ENCODE results near the gene ACOT9. TPM values are rescaled to one million over a fixed set of nuclear protein-coding genes. Genes with fewer than 3 reads are reported as not detected.

Gene ACOT9
- total and polyA plus RNA-seq, 10 of the 15 experiments (the other 5 are each of a cell fraction or from before 2014, with no cell fraction given) = 17.4 to 42.5 (median 23.3) TPM

DNA sequence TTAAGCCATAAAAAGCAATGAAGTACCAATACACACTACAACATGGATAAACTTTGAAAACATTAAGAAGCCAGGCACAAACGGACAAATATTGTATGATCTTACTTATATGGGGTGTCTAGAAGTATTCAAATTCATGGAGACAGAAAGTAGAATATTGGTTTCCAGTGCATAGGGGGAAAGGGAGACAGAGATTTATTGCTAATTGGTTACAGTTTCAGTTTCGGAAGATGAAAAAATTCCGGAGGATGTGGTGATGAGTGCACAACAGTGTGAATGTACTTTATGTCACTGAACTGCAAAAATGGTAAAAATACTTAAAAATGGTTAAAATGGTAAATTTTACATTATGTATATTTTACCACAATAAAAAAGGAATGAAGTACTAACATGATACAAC, 80.9 kb downstream of the ACOT9 start:
- H3K4me3 ChIP-seq = no peak overlapping the region
- 7% methylated on average over 3 of the region's 3 CpGs for WGBS (ENCODE audit: insufficient coverage, insufficient replicate concordance, low lambda C conversion rate, missing lambda C conversion rate)
- no peaks in the 10 kb centered on the region for H3K79me2 ChIP-seq (ENCODE audit: control insufficient read depth, insufficient read depth, low read length)
- in situ Hi-C loops (cut with MboI) = no loop called here
- TF ChIP-seq IKZF2 (IDR thresholded peaks at IDR 0.05) = peak; percentile 61 to 64
- TF ChIP-seq PKNOX1 (IDR thresholded peaks at IDR 0.05) = peak; percentile 85
- TF ChIP-seq EP300 (IDR thresholded peaks at IDR 0.05; ENCODE audit: borderline replicate concordance in 1 of 2, control insufficient read depth in 1 of 2, low read depth in 2 of 2, low read length in 2 of 2) = 0 out of 4 replicates have a peak, but pooled peaks of 1 of the 2 experiments have one; percentile 9
- TF ChIP-seq MEF2B (IDR thresholded peaks at IDR 0.05; ENCODE audit: partially characterized antibody, poor library complexity, severe bottlenecking) = no peak
- peak; percentile 53 for TF ChIP-seq PBX3 (IDR thresholded peaks at IDR 0.05; ENCODE audit: insufficient replicate concordance, low read depth, low read length)
- TF ChIP-seq, protein P1, sequence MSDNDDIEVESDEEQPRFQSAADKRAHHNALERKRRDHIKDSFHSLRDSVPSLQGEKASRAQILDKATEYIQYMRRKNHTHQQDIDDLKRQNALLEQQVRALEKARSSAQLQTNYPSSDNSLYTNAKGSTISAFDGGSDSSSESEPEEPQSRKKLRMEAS (IDR thresholded peaks at IDR 0.05; ENCODE audit: low read depth, low read length) = no peak
- TF ChIP-seq BCL11A (IDR thresholded peaks at IDR 0.05; ENCODE audit: low read depth, low read length) = peak; percentile 59; the same call in 1 of the 2 replicates
- peak; percentile 64 for TF ChIP-seq MTA2 (IDR thresholded peaks at IDR 0.05; ENCODE audit: low read depth)
- peak; percentile 65 for TF ChIP-seq RUNX3 (IDR thresholded peaks at IDR 0.05; ENCODE audit: low read length)
- 0 out of 2 replicates have a peak, but pooled peaks have one; percentile 13 for TF ChIP-seq ATF7 (IDR thresholded peaks at IDR 0.05; ENCODE audit: low read depth)
- 0 out of 2 replicates have a peak, but pooled peaks have one; percentile 31 for TF ChIP-seq DPF2 (IDR thresholded peaks at IDR 0.05)
- H3K27me3 ChIP-seq (replicated peaks in 1 of 2; ENCODE audit: control insufficient read depth in 2 of 2, insufficient read depth in 2 of 2, low read length in 1 of 2) = no peaks in the 10 kb centered on the region
- ChIA-PET CTCF (interaction anchor here (2.6 kb wide), 1 partner anchor 240 kb away, joined by 7 read pairs; no protein-coding TSS in a partner anchor), SMC1A (ENCODE audit: uncharacterized antibody, unreplicated experiment) (interaction anchor here (0.5 kb wide), 1 partner anchor 162 kb away, joined by 3 read pairs; no protein-coding TSS in a partner anchor), POLR2A (no interaction called here), RAD21 (ENCODE audit: unreplicated experiment) (no interaction called here)
- H2AFZ ChIP-seq (ENCODE audit: control insufficient read depth, low read depth, low read length) = no peak overlapping the region
- DNase-seq (ENCODE audit: low read depth, low spot score) = peak; percentile 42
- intact Hi-C loops (cut with micrococcal nuclease; ENCODE audit: unreplicated experiment) = loop anchor here (10.0 kb wide), 1 partner anchor 167 kb away; no protein-coding TSS in a partner anchor
- peaks cover 8% of the 10 kb centered on the region for H3K4me1 ChIP-seq (ENCODE audit: control insufficient read depth, insufficient read depth, low read length)
- H3K27ac ChIP-seq (ENCODE audit: control insufficient read depth, insufficient read depth) = 0 out of 2 replicates have a peak overlapping the region, but pooled peaks have one; percentile 25
- no peaks in the 10 kb centered on the region for H3K36me3 ChIP-seq (ENCODE audit: control insufficient read depth in 2 of 2, insufficient read depth in 2 of 2, low read length in 1 of 2)
- no peak for FAIRE-seq
- peak overlapping the region; percentile 15; the same call in 1 of the 2 replicates for H3K4me2 ChIP-seq (ENCODE audit: control insufficient read depth, insufficient read depth)
- no peaks in the 10 kb centered on the region; the same call in 2 of the 3 replicates for H3K9me3 ChIP-seq (replicated peaks; ENCODE audit: control insufficient read depth, insufficient read depth, low read length)
- ATAC-seq = peak; percentile 79
- no peaks in the 10 kb centered on the region for H4K20me1 ChIP-seq (ENCODE audit: control insufficient read depth, insufficient read depth)
- no peak overlapping the region for H3K9ac ChIP-seq (ENCODE audit: control insufficient read depth, insufficient read depth, low read length)
- no TSS peak for BruUV-seq (replicated peaks)

Measured in GM12878 (cell line).